Neutrophil (primary cell): ENCODE data around the gene C11orf21.
A peak's percentile ranks its signal among the peaks of the same experiment; 100 is the strongest.

Experiments
- H3K27ac ChIP-seq: fragments of 200-600 bp; sonication (generic); 2 replicates; pipeline ENCODE4 v1.5.1; 2016; ENCODE audit warnings: mild to moderate bottlenecking, moderate library complexity
- H3K27me3 ChIP-seq: fragments of 200-600 bp; sonication (generic); 2 replicates; pipeline ENCODE4 v1.6.0; 2016; ENCODE audit warnings: mild to moderate bottlenecking
- H3K36me3 ChIP-seq: fragments of 200-600 bp; sonication (generic); 2 replicates; pipeline ENCODE4 v1.5.1; 2017
- H3K4me1 ChIP-seq, 2 experiments: fragments of 200-600 bp in 1 of 2; sonication (generic) in 1 of 2; 1 replicate in 1 of 2; 2 replicates in 1 of 2; pipeline versions ENCODE4 v1.5.1 to v1.6.1; 2013 to 2016; ENCODE audit warnings: low read depth in 1 of 2, low read length in 1 of 2, mild to moderate bottlenecking in 1 of 2, moderate library complexity in 1 of 2; ENCODE audit not compliant: control insufficient read depth in 1 of 2, insufficient read depth in 1 of 2
- H3K4me3 ChIP-seq, 2 experiments: fragments of 200-600 bp in 1 of 2; sonication (generic) in 1 of 2; 1 replicate in 1 of 2; 2 replicates in 1 of 2; pipeline ENCODE4 v1.5.1; 2013 to 2016; ENCODE audit warnings: low read depth in 1 of 2, low read length in 1 of 2, mild to moderate bottlenecking in 1 of 2, moderate library complexity in 1 of 2
- H3K9me3 ChIP-seq: fragments of 200-600 bp; sonication (generic); 2 replicates; pipeline ENCODE4 v1.5.1; 2016
- CTCF ChIP-seq: fragments of 200-600 bp; sonication (generic); IDR thresholded peaks from 2 replicates; pipeline ENCODE4 v1.5.1; 2016; ENCODE audit warnings: antibody characterized with exemption

The C11orf21 gene

GRCh38 chr11:2266586-2267305, 35.0 kb downstream of the C11orf21 start:
- H3K9me3 ChIP-seq, result no peaks in the 10 kb centered on the region
- no peaks in the 10 kb centered on the region for H3K36me3 ChIP-seq
- H3K4me3 ChIP-seq, result no peak overlapping the region
- peaks cover 30% of the 10 kb centered on the region for H3K27me3 ChIP-seq
- H3K27ac ChIP-seq, result no peak overlapping the region
- peaks cover 26 to 43% of the 10 kb centered on the region in 2 experiments for H3K4me1 ChIP-seq
- TF ChIP-seq CTCF, result no peak

GRCh38 chr11:2265854-2266585, 35.7 kb downstream of the C11orf21 start:
- H3K4me1 ChIP-seq, result peaks cover 25 to 37% of the 10 kb centered on the region in 2 experiments
- peaks cover 22% of the 10 kb centered on the region for H3K27me3 ChIP-seq
- no peak overlapping the region for H3K4me3 ChIP-seq
- H3K27ac ChIP-seq, result peak overlapping the region; percentile 43
- no peaks in the 10 kb centered on the region for H3K36me3 ChIP-seq
- no peak for TF ChIP-seq CTCF
- H3K9me3 ChIP-seq, result no peaks in the 10 kb centered on the region

GRCh38 chr11:2265396-2265795, 36.3 kb downstream of the C11orf21 start:
- Histone ChIP-seq H3K9me3 (no peaks in the 10 kb centered on the region), H3K4me3 (no peak overlapping the region), H3K27ac (peak overlapping the region; percentile 43), H3K36me3 (no peaks in the 10 kb centered on the region), H3K4me1 (peaks cover 19 to 31% of the 10 kb centered on the region in 2 experiments), H3K27me3 (peaks cover 16% of the 10 kb centered on the region)
- TF ChIP-seq CTCF, result peak; percentile 5

GRCh38 chr11:2264366-2265053, 37.2 kb downstream of the C11orf21 start:
- Histone ChIP-seq H3K27ac (no peak overlapping the region), H3K4me3 (no peak overlapping the region), H3K36me3 (no peaks in the 10 kb centered on the region), H3K27me3 (peaks cover 19% of the 10 kb centered on the region), H3K4me1 (peaks cover 15 to 24% of the 10 kb centered on the region in 2 experiments), H3K9me3 (no peaks in the 10 kb centered on the region)
- TF ChIP-seq CTCF, result no peak

GRCh38 chr11:2263724-2264360, 37.9 kb downstream of the C11orf21 start:
- no peak for TF ChIP-seq CTCF
- Histone ChIP-seq H3K27me3 (peaks cover 19% of the 10 kb centered on the region), H3K27ac (no peak overlapping the region), H3K4me3 (no peak overlapping the region), H3K4me1 (peaks cover 15 to 20% of the 10 kb centered on the region in 2 experiments), H3K36me3 (no peaks in the 10 kb centered on the region), H3K9me3 (no peaks in the 10 kb centered on the region)
